Caco-2 (cell line): Measurements from ENCODE around the gene GPR183. TPM values are rescaled to one million over a fixed set of nuclear protein-coding genes. Genes with fewer than 3 reads are reported as not detected.

Experiments used
- BruUV-seq: library from RNA; stranded (reverse); fragments of 400-500 nt; replicated peaks from 2 replicates; lab custom pipeline; 2021; lab: Mats Ljungman, UMichigan
- CTCF ChIA-PET: fragments of 300-600 bp; sonication (Branson Sonifier 250); formaldehyde crosslinking; loops from one replicate; lab custom pipeline; 2022; ENCODE audit warnings: antibody characterized with exemption; lab: Charles Lee
- POLR2A ChIA-PET: fragments of 300-600 bp; sonication (Branson Sonifier 250); formaldehyde crosslinking; loops from one replicate; lab custom pipeline; 2022; ENCODE audit warnings: antibody characterized with exemption; lab: Charles Lee
- DNase-seq, 2 experiments: peaks; one replicate each; pipeline versions ENCODE4 v3.0.0 to v3.0.0-alpha.2; 2020 to 2022
- H3K27me3 ChIP-seq: replicated peaks from 2 replicates; pipeline ENCODE4 v1.6.0; 2011; ENCODE audit warnings: low read length; ENCODE audit not compliant: control insufficient read depth, insufficient read depth
- H3K36me3 ChIP-seq: 2 replicates; pipeline ENCODE4 v1.5.1; 2011; ENCODE audit warnings: low read length; ENCODE audit not compliant: control insufficient read depth, insufficient read depth
- H3K4me1 ChIP-seq: fragments of 250-450 bp; sonication (Bioruptor Pico); 2 replicates; pipeline ENCODE4 v1.5.1; 2020; ENCODE audit warnings: mild to moderate bottlenecking
- H3K4me3 ChIP-seq: 2 replicates; pipeline ENCODE4 v1.5.1; 2011; ENCODE audit warnings: low read depth, mild to moderate bottlenecking, control low read depth, low read length
- H3K9me3 ChIP-seq: fragments of 250-450 bp; sonication (Bioruptor Pico); 2 replicates; pipeline ENCODE4 v1.5.1; 2020; ENCODE audit warnings: mild to moderate bottlenecking, moderate library complexity
- H3K27ac Mint-ChIP-seq: one replicate; pipeline ENCODE4 v1.8.0; 2022; ENCODE audit warnings: mixed read lengths; ENCODE audit not compliant: unreplicated experiment
- H3K27me3 Mint-ChIP-seq: one replicate; pipeline ENCODE4 v1.8.0; 2022; ENCODE audit warnings: mixed read lengths; ENCODE audit not compliant: insufficient read depth, unreplicated experiment
- H3K36me3 Mint-ChIP-seq: one replicate; pipeline ENCODE4 v1.8.0; 2022; ENCODE audit warnings: mild to moderate bottlenecking, mixed read lengths; ENCODE audit not compliant: insufficient read depth, unreplicated experiment
- H3K4me1 Mint-ChIP-seq: one replicate; pipeline ENCODE4 v1.8.0; 2022; ENCODE audit warnings: low read depth, mixed read lengths; ENCODE audit not compliant: unreplicated experiment
- H3K4me3 Mint-ChIP-seq: one replicate; pipeline ENCODE4 v1.8.0; 2022; ENCODE audit warnings: mild to moderate bottlenecking, moderate library complexity, mixed read lengths; ENCODE audit not compliant: unreplicated experiment
- H3K9me3 Mint-ChIP-seq: one replicate; pipeline ENCODE4 v1.8.0; 2022; ENCODE audit warnings: mixed read lengths; ENCODE audit not compliant: unreplicated experiment
- CTCF ChIP-seq, 2 experiments: fragments of 200-600 bp in 1 of 2; IDR thresholded peaks; 1 replicate in 1 of 2; 2 replicates in 1 of 2; pipeline versions ENCODE4 v1.5.1 to v1.8.0; 2011 to 2022; ENCODE audit warnings: antibody characterized with exemption in 1 of 2, control low read depth in 1 of 2, inconsistent platforms in 1 of 2, low read depth in 1 of 2, low read length in 1 of 2, mild to moderate bottlenecking in 1 of 2, moderate library complexity in 1 of 2; ENCODE audit not compliant: insufficient read depth in 1 of 2, severe bottlenecking in 1 of 2, unreplicated experiment in 1 of 2
- intact Hi-C: fragments of 100-400 bp; cut with micrococcal nuclease; formaldehyde crosslinking; loops from one replicate; pipeline ENCODE4 v1.10.0; 2022; ENCODE audit not compliant: unreplicated experiment
- total RNA-seq: library from RNA; stranded (reverse); gene quantifications from 2 replicates; pipeline ENCODE4 v1.2.3, GENCODE V29; 2022

The GPR183 gene
- total RNA-seq, 1 experiment from 2014 or later = not detected

DNA sequence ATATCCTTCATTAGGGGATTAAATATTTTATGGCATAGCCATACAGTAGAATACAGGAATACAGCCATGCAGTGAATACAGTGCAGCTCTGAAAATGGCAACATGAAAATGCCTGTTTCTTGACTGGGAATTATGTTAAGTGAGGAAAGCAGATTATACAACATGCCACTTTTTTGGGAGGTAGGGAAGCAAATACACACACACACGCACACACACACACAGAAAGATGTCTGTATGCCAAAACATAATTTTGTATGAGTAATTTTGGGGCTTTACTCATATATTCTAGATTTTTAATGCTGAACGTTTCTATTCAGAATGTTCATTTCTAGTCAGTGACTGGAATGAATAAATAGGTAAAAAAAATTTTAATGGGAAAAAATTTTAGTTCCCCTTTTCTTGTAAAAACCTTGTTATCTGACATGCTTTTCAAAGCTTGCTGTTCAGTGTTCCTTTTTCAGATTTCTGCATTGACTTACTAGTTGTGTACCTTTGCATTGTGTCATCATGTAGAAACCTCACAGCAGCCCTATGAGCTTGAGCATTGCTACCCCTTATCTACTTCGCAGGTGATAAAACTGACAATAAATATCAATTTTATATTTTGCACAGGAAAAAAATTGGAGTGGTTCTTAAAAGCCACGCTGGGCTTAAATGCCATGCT lies 7.8 kb downstream of the GPR183 start:
- intact Hi-C loops = loop anchor here (10.0 kb wide), 1 partner anchor 135 kb away; no protein-coding TSS in a partner anchor
- BruUV-seq = no TSS peak
- H3K9me3 ChIP-seq = no peaks in the 10 kb centered on the region
- Mint-ChIP-seq H3K27me3 (no peaks in the 10 kb centered on the region), H3K4me1 (peaks cover 24% of the 10 kb centered on the region), H3K27ac (no peak overlapping the region), H3K36me3 (peaks cover 24% of the 10 kb centered on the region), H3K4me3 (no peak overlapping the region), H3K9me3 (no peaks in the 10 kb centered on the region)
- no peaks in the 10 kb centered on the region; the same call in 1 of the 2 replicates for H3K36me3 ChIP-seq
- TF ChIP-seq CTCF (IDR thresholded peaks at IDR 0.05; ENCODE audit: insufficient read depth in 1 of 2, low read depth in 1 of 2, low read length in 1 of 2, severe bottlenecking in 1 of 2, unreplicated experiment in 1 of 2) = no peak
- no peak for DNase-seq
- ChIA-PET CTCF (no interaction called here), POLR2A (no interaction called here)
- no peak overlapping the region for H3K4me3 ChIP-seq
- no peaks in the 10 kb centered on the region for H3K27me3 ChIP-seq
- H3K4me1 ChIP-seq = no peaks in the 10 kb centered on the region

- no peak for DNase-seq
- ChIA-PET POLR2A (no interaction called here), CTCF (interaction anchor here (0.6 kb wide), 1 partner anchor 97 kb away, joined by 3 read pairs; no protein-coding TSS in a partner anchor)
- H3K4me3 ChIP-seq = no peak overlapping the region
- Mint-ChIP-seq H3K4me3 (no peak overlapping the region), H3K4me1 (peaks cover 24% of the 10 kb centered on the region), H3K27ac (no peak overlapping the region), H3K36me3 (peaks cover 15% of the 10 kb centered on the region), H3K9me3 (no peaks in the 10 kb centered on the region), H3K27me3 (no peaks in the 10 kb centered on the region)
- H3K27me3 ChIP-seq = no peaks in the 10 kb centered on the region
- H3K4me1 ChIP-seq = no peaks in the 10 kb centered on the region
- no peaks in the 10 kb centered on the region; the same call in 1 of the 2 replicates for H3K36me3 ChIP-seq
- no peaks in the 10 kb centered on the region for H3K9me3 ChIP-seq
- BruUV-seq = no TSS peak
- no peak for TF ChIP-seq CTCF (IDR thresholded peaks at IDR 0.05; ENCODE audit: insufficient read depth in 1 of 2, low read depth in 1 of 2, low read length in 1 of 2, severe bottlenecking in 1 of 2, unreplicated experiment in 1 of 2)
- intact Hi-C loops = loop anchor here (10.0 kb wide), 1 partner anchor 137 kb away; no protein-coding TSS in a partner anchor
Observed at GRCh38 chr13:99298056-99298455, 9.1 kb downstream of the GPR183 start.

- TF ChIP-seq CTCF (IDR thresholded peaks at IDR 0.05; ENCODE audit: insufficient read depth in 1 of 2, low read depth in 1 of 2, low read length in 1 of 2, severe bottlenecking in 1 of 2, unreplicated experiment in 1 of 2) = no peak
- no peaks in the 10 kb centered on the region for H3K36me3 ChIP-seq
- Mint-ChIP-seq H3K4me1 (peaks cover 24% of the 10 kb centered on the region), H3K9me3 (no peaks in the 10 kb centered on the region), H3K27ac (no peak overlapping the region), H3K36me3 (peaks cover 15% of the 10 kb centered on the region), H3K4me3 (no peak overlapping the region), H3K27me3 (no peaks in the 10 kb centered on the region)
- no peaks in the 10 kb centered on the region for H3K4me1 ChIP-seq
- H3K4me3 ChIP-seq = no peak overlapping the region
- intact Hi-C loops = loop anchor here (10.0 kb wide), 1 partner anchor 137 kb away; no protein-coding TSS in a partner anchor
- DNase-seq = no peak
- CTCF ChIA-PET = no interaction called here
- H3K9me3 ChIP-seq = no peaks in the 10 kb centered on the region
- no peaks in the 10 kb centered on the region for H3K27me3 ChIP-seq
- POLR2A ChIA-PET = no interaction called here
- BruUV-seq = no TSS peak
Observed at GRCh38 chr13:99297331-99297730, 9.9 kb downstream of the GPR183 start.
